DMS114 treated with DMSO at 0.1 percent for 48 hours (cell line): ENCODE measurements around the gene RGS11.
A peak's percentile ranks its signal among the peaks of the same experiment; 100 is the strongest.
"Not testable (repeated sequence)": the region's sequence is repeated elsewhere in the genome, so short reads cannot be mapped to it uniquely, and the experiment has no call there.

Experiments used
- DNase-seq: peaks from one replicate; lab custom pipeline; 2025; ENCODE audit not compliant: unreplicated experiment; lab: John Stamatoyannopoulos, UW

Gene RGS11

DNA sequence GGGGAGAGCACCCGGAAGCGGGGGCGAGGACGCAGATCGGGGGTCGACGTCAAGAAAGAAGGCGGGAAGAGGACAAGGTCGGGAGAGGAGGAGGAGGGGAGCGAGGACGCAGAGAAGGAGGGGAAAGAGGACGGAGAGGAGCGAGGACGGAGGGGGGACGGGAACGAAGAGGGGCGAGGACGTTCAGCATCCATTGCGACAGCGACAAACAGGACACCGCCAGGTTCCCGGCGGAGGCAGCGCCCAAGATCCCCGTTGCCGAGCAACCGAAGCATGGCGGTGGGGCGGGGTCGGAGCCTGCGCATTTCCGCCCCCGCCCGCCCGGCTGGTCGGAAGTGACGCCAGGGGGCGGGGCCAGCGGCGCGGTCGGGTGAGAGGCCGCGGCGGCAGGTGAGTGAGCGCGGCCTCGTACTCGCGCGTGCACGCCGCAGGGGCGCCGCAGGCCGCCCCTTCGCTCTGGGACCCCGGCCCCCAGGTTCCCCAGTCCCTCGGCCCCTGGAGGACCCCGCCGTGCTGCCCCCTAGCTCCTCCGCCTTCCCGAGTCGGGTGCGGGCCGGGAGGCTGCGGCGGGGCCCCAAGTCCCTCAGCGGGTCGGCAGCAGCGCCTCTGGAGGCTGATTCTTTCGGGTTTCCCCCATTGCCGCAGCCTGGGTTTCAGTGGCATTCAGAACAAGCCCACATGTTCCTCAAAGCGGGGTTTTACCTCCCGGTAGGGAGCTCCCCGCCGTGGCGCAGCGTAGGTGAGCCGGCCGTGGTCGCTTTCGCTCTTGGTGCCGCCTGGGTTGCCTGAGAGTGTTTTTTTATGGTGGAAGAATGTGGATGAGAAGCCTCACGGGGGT, 41.1 kb downstream of the RGS11 start, which contains the start of gene FAM234A:
TSS of gene FAM234A (plus strand) at position 354 of the 838 bp plus-strand sequence. CDS start 19,593 bp downstream, outside the sequence.
- DNase-seq, result peak; percentile 85

DNA sequence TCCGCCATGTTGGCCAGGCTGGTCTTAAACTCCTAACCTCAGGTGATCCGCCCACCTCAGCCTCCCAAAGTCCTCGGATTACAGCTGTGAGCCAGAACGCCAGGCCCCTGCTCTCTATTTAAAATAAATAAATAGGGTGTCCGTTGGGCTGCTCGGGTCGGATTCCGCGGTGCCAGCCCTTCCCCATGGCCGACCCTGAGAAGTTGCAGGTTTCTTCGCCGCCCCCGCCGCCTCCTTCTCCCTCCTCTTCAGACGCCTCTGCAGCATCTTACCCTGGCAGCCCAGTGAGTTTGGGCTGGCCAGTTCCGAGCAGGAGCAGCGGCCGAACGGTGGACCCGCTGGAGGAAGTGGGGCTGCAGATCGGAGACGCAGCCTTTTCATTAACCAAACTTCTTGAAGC, 44.8 kb downstream of the RGS11 start:
- DNase-seq, result no peak

DNA sequence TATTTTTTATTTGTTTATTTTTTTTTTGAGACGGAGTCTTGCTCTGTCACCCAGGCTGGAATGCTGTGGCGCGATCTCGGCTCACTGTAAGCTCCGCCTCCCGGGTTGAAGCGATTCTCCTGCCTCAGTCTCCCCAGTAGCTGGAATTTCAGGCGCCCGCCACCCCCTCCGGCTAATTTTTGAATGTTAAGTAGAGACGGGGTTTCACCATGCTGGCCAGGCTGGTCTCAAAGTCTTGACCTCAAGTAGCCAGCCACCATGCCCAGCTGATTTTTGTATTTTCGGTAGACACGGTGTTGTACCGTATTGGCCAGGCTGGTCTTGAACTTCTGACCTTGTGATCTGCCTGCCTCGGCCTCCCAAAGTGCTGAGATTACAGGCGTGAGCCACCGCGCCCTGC, 45.4 kb downstream of the RGS11 start:
- DNase-seq, result not testable (repeated sequence)

DNA sequence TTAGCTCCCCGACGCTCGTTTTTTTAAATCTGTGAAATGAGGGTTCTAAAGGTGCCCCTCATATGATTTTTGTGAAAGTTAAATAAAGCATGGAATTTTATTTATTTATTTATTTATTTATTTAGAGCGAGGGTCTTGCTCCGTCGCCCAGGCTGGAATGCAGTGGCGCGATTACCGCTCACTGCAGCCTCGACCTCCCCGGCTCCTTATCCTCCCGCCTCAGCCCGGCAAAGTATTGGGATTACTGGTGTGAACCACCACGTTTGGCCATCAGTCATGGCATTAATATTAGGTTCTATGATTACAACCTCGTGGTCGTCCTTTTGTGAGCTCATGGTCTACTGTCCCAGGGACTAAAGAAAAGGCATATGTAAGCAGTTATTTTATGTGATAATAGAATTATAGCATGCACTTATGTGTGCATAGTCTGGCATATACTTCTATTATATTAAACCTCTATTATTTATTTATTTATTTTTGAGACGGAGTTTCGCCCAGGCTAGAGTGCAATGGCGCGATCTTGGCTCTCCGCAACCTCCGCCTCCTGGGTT, 45.9 kb downstream of the RGS11 start:
- no peak for DNase-seq

DNA sequence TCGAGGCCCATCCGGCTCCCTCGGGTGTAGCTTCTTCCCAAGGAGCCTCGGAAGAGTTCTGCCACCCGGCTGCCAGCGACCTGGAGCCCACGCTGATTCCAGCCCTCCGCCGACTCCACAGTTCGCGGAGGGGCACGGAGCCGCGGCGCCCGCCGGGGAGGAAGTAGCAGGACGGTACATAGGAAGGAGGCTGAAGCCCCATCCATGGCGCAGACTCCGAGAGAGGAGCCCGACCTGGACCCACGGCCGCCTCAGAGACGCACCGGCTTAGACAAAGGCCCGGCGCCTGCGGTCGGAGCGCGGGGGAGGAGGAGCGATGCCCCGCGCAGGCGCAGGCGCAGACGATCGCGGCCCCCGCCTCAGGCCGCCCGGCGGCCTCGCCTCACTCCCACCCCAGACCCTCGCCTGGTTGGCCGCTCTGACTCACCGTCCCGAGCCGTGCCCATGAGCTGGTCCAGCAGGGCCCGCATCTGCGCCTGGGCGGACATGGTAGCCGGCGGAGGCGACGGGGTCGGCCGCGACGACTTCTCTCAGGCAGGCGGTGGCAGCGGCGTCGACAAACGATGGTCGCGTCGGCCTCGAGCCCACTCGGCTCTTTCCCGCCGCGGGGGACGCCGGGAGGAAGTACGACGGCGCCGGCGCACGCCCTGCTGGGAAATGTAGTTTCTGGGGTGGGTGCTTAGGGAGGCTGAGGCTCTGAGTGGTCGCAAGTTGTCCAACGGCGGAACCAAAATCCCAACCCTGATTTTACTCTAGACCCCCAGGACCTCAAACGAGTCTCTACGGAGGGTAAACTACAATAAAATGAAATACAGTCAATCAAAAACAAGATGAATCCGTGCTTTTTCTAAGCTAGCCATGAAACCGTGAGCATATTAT, 46.7 kb downstream of the RGS11 start, which contains the start of gene LUC7L:
TSS of gene LUC7L (minus strand) at position 598 of the 879 bp plus-strand sequence. CDS start at position 488, 110 bp downstream.
- peak; percentile 74 for DNase-seq

DNA sequence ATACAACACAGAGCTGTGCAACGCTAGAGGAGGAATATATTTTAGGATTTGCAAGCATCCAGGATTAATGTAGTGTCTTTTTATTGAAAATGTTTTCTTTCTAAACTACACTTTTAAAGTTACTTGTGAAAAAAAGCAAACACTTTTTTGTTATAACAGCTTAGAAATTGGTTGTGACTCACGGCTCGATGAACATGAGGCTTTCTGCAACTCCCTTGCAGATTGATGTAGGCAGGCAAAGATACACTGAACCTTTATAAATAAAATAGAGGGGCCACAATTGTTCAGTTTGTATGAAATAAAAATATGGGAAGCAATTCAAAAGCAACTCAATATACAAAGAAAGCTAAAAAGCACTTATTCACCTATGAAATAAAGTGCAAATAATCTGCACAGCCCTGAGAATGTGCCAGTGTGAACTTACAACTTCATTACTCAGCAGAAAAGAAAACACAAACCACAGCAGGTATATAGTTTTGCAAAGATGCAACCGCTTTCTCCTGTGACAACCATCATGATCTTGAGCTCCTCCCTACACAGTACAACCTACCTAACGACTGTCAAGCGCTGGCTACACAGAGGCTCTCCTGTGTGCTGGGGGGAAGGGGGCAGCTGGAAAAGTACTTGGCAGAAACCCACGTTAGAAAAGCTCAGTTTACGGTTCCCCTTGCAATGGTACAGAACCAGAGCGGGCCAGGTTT, 47.4 kb downstream of the RGS11 start:
- no peak for DNase-seq

DNA sequence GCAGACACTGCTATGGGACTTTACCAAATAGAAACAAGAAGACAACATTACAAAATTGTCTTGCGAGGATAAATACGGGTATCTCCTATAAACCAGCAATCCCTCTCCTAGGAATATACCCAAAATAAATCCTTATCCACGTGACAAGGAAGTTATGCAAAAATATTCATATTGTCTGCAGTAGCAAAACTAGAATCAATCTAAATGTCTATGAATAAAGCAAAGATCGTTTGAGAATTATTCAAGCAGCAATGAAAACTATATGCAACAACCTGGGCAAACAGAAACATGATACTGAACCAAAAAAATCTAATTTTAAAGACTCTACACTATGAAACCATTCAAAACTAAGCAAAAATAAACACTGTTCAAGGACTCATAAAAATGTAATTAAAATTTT, 55.7 kb downstream of the RGS11 start:
- no peak for DNase-seq
